ENCODE measurements around the gene NT5M. TPM values are rescaled to one million over a fixed set of nuclear protein-coding genes. Genes with fewer than 3 reads are reported as not detected.
A peak's percentile ranks its signal among the peaks of the same experiment; 100 is the strongest.
"Not testable (repeated sequence)": the region's sequence is repeated elsewhere in the genome, so short reads cannot be mapped to it uniquely, and the experiment has no call there.

The NT5M gene
- total RNA-seq, 3 donors from 2014 or later: 1.0 to 4.6 (median 2.9) TPM

DNA sequence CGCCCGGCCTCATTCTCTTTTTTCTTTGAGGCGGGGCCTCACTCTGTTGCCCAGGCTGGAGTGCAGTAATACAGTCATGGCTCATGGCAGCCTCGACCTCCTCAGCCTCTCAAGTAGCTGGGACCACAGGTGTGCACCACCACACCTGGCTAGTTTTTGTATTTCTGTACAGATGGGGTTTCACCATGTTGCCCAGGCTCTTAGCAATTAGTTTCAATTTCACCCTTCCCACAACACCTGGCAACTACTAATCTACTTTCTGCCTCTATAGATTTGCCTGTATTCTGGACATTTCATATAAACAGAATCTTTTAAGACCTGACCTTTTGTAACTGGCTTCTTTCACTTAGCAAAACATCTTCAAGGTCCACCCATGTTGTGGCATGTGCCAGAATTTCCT lies 8.0 kb upstream of the NT5M start:
- Histone ChIP-seq H3K4me3 (no peak overlapping the region), H3K9me3 (no peaks in the 10 kb centered on the region)

DNA sequence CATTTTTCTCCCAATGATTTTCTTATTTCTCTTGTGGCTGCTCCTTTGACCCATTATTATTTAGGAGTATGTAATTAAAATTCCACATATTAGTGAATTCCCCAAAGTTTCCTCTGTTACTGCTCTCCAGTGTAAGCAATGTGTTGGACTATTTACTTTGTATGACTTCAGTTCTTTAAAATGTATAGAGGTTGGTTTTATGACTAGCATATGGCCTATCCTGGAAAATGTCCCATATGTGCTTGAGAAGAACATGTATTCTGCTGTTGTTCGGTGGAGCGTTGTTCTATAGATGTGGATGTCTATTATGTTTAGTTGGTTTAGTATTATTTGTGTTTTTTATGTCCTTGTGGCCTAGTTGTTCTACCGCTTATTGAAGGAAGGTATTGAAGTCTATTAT lies 6.0 kb upstream of the NT5M start:
- Histone ChIP-seq H3K27ac (no peak overlapping the region), H3K4me1 (no peaks in the 10 kb centered on the region), H3K27me3 (no peaks in the 10 kb centered on the region), H3K9me3 (no peaks in the 10 kb centered on the region), H3K4me3 (no peak overlapping the region), H3K36me3 (no peaks in the 10 kb centered on the region)
- no peak for DNase-seq (ENCODE audit: low spot score in 2 of 2)
- no peak for TF ChIP-seq POLR2AphosphoS5 (IDR thresholded peaks at IDR 0.05)
- TF ChIP-seq, protein P1, sequence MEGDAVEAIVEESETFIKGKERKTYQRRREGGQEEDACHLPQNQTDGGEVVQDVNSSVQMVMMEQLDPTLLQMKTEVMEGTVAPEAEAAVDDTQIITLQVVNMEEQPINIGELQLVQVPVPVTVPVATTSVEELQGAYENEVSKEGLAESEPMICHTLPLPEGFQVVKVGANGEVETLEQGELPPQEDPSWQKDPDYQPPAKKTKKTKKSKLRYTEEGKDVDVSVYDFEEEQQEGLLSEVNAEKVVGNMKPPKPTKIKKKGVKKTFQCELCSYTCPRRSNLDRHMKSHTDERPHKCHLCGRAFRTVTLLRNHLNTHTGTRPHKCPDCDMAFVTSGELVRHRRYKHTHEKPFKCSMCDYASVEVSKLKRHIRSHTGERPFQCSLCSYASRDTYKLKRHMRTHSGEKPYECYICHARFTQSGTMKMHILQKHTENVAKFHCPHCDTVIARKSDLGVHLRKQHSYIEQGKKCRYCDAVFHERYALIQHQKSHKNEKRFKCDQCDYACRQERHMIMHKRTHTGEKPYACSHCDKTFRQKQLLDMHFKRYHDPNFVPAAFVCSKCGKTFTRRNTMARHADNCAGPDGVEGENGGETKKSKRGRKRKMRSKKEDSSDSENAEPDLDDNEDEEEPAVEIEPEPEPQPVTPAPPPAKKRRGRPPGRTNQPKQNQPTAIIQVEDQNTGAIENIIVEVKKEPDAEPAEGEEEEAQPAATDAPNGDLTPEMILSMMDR (IDR thresholded peaks at IDR 0.05): no peak
- no peak for TF ChIP-seq POLR2A (IDR thresholded peaks at IDR 0.05)
- intact Hi-C loops (cut with DNase I; ENCODE audit: low total_unique reads): no loop called here

More for the DNA sequence above, 8.0 kb upstream of the NT5M start:
- no peak for DNase-seq (ENCODE audit: low spot score in 2 of 2)
- Histone ChIP-seq H3K27ac (no peak overlapping the region), H3K36me3 (no peaks in the 10 kb centered on the region), H3K4me1 (no peaks in the 10 kb centered on the region), H3K27me3 (no peaks in the 10 kb centered on the region)
- TF ChIP-seq, protein P1 (IDR thresholded peaks at IDR 0.05): no peak
- no peak for TF ChIP-seq POLR2A (IDR thresholded peaks at IDR 0.05)
- TF ChIP-seq POLR2AphosphoS5 (IDR thresholded peaks at IDR 0.05): no peak
- intact Hi-C loops (cut with DNase I; ENCODE audit: low total_unique reads): no loop called here

DNA sequence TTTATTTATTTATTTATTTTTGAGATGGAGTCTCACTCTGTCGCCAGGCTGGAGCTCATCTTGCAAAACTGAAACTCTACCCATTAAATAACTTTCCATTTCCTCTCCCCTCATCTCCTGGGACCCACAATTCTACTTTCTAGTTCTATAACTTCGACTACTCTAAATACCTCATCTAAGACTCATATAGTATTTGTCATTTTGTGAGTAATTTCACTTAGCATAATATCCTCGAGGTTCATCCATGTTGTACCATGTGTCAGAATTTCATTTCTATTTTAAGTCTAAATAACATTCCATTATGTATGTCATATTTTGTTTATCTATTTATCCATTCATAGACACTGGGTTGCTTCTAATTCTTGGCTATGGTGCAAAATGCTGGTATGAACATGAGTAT lies 5.1 kb upstream of the NT5M start:
- Histone ChIP-seq H3K4me1 (no peaks in the 10 kb centered on the region), H3K36me3 (no peaks in the 10 kb centered on the region), H3K27me3 (no peaks in the 10 kb centered on the region), H3K4me3 (no peak overlapping the region), H3K27ac (no peak overlapping the region), H3K9me3 (no peaks in the 10 kb centered on the region)
- intact Hi-C loops (cut with DNase I; ENCODE audit: low total_unique reads): no loop called here
- TF ChIP-seq POLR2AphosphoS5 (IDR thresholded peaks at IDR 0.05) (no peak), POLR2A (IDR thresholded peaks at IDR 0.05) (no peak)
- TF ChIP-seq, protein P1 (IDR thresholded peaks at IDR 0.05): no peak
- DNase-seq (ENCODE audit: low spot score in 2 of 2): no peak

DNA sequence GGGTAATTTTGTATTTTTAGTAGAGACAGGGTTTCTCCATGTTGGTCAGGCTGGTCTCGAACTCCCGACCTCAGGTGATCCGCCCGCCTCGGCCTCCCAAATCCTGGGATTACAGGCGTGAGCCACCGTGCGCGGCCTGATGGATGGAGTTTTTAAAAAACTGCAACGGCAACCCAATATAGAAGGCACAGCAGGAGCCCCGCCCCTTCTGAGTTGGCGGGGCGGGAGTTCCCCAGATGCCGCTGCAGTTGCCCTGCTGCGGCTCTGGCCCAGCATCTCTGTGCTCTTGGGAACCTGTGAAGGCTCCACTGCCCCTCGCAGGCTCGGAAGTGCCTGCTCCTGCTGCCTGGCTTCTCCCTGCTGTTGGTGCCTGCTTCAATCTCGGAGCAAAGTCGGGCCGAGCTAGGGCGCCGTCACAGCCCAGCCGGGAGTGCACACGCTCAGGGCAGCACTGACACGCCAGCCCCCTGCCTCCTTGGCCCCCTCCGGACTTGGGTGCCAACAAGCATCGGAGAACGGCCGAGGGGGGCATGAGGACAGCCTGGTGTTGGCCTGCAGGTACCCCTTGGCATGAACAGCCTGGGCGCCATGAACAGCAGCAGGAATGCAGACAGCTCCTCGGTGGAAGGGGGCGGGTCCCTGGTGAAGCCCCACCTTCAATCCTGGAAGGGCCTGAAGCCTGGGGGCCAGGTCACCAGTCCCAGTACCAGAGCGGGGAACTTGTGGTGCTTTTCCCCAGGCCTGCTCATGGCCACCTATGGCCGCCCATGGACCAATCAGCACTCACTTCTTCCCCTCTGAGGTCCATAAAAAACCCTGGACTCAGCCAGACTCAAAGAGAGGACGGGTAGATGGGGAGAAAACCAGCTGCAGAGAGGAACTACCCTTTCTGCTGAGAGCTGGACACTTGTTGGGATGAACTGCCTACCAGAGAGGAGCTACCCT lies 2.3 kb upstream of the NT5M start:
- no peaks in the 10 kb centered on the region for H3K36me3 ChIP-seq
- H3K27me3 ChIP-seq: no peaks in the 10 kb centered on the region
- H3K4me1 ChIP-seq: no peaks in the 10 kb centered on the region
- peak overlapping the region in 1 of 2 donors; percentile 45 for H3K27ac ChIP-seq
- DNase-seq (ENCODE audit: low spot score in 2 of 2): no peak
- TF ChIP-seq, protein P1 (IDR thresholded peaks at IDR 0.05): no peak
- TF ChIP-seq POLR2A (IDR thresholded peaks at IDR 0.05) (no peak), POLR2AphosphoS5 (IDR thresholded peaks at IDR 0.05) (peak in 1 of 3 donors; percentile 7)
- no peaks in the 10 kb centered on the region for H3K9me3 ChIP-seq
- intact Hi-C loops (cut with DNase I; ENCODE audit: low total_unique reads): no loop called here
- H3K4me3 ChIP-seq: peak overlapping the region; percentile 28 to 57 (median 48)

DNA sequence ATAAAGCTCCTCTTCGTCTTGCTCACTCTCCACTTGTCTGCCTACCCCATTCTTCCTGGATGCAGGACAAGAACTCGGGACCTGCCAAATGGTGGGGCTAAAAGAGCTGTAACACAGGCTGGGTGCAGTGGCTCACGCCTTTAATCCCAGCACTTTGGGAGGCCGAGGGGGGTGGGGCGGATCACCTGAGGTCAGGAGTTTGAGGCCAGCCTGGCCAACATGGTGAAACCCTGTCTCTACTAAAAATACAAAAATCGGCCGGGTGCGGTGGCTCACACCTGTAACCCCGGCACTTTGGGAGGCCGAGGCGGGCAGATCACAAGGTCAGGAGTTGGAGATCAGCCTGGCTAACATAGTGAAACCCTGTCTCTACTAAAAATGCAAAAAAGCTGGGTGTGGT lies 1.5 kb upstream of the NT5M start:
- H3K27ac ChIP-seq: peak overlapping the region in 1 of 2 donors; percentile 45
- intact Hi-C loops (cut with DNase I; ENCODE audit: low total_unique reads); DNase-seq (ENCODE audit: low spot score in 2 of 2): not testable (repeated sequence)

More for the DNA sequence above, 1.5 kb upstream of the NT5M start:
- H3K9me3 ChIP-seq, H3K36me3 ChIP-seq, H3K27me3 ChIP-seq, H3K4me1 ChIP-seq, H3K4me3 ChIP-seq: not testable (repeated sequence)

Data from breast epithelium (tissue), 4 donors.